ENCODE data around the gene RAB44. TPM values are rescaled to one million over a fixed set of nuclear protein-coding genes. Genes with fewer than 3 reads are reported as not detected.

RAB44 gene
- total and polyA plus RNA-seq, 2 of the 13 experiments (the other 11 are each of a cell fraction or from before 2014, with no cell fraction given), result not detected

DNA sequence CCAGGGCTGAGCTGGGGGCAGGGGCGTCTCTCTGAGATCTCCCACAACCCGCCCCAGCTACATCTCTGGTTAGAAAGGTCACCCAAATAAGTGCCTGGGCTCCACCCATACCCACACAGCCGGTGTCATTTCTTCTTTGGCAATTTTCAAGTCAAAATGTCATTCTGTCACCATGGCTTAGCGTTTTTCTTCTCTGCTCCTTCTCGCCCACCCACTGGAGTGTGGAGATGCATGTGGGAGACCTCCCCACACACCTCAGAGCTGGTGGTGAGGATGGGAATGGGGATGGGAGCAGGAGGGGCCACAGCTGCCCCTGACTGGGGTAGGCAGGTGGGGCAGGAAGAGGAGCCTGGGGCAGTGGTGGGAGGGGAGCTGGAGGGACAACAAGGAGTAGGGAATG, 78.5 kb downstream of the RAB44 start (continued):
- TF ChIP-seq, protein P1, sequence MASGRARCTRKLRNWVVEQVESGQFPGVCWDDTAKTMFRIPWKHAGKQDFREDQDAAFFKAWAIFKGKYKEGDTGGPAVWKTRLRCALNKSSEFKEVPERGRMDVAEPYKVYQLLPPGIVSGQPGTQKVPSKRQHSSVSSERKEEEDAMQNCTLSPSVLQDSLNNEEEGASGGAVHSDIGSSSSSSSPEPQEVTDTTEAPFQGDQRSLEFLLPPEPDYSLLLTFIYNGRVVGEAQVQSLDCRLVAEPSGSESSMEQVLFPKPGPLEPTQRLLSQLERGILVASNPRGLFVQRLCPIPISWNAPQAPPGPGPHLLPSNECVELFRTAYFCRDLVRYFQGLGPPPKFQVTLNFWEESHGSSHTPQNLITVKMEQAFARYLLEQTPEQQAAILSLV (CRISPR knock-in tag; IDR thresholded peaks at IDR 0.05; ENCODE audit: borderline replicate concordance), result no peak

DNA sequence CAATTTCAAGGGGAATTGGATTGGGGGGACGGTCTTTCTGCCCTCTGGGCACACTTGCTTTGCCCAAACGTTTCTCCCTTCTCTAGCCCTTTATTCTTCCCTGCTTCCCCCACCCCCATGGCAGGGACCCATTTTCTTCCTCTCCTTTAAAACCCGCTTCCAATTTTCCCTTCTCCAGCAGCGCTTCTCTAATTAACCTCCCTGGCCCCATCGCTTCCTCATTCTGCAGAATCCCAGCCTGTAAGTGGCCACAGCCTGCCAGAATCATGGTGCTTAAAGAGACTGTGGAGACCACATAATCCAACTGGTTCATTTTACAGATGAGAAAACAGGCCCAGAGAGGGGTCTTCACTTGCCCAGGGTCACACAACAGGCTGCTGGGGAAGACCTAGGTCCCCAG, 80.2 kb downstream of the RAB44 start:
- FAIRE-seq (no peak), DNase-seq (ENCODE audit: low spot score) (no peak), ATAC-seq (no peak)
- no TSS peak for BruUV-seq (replicated peaks)
- H3K79me2 ChIP-seq (ENCODE audit: insufficient read depth, low read length), result no peaks in the 10 kb centered on the region
- no peak overlapping the region for H3K9ac ChIP-seq (ENCODE audit: insufficient read depth, low read depth, low read length)
- no peak overlapping the region for H3K4me2 ChIP-seq (ENCODE audit: low read depth, low read length)
- in situ Hi-C loops (cut with HindIII; ENCODE audit: extremely low pct_ligation_motif_present, low pct_unique_long_range_greater_than_20kb) (loop anchor here (10.0 kb wide), 1 partner anchor 237 kb away; no protein-coding TSS in a partner anchor), intact Hi-C loops (cut with micrococcal nuclease; ENCODE audit: unreplicated experiment) (no loop called here)
- ChIA-PET CTCF (ENCODE audit: low intra/inter-chr PET ratio, low total read pairs) (no interaction called here), POLR2A (no interaction called here)
- no peaks in the 10 kb centered on the region for H3K36me3 ChIP-seq (replicated peaks in 1 of 2; ENCODE audit: control insufficient read depth in 1 of 2, insufficient read depth in 2 of 2, low read length in 2 of 2)
- H3K27ac ChIP-seq (ENCODE audit: extremely low read length, insufficient read depth, low read length), result no peak overlapping the region
- H2AFZ ChIP-seq (ENCODE audit: low read length), result no peak overlapping the region
- no peaks in the 10 kb centered on the region for H3K9me3 ChIP-seq (ENCODE audit: low read length)
- no peaks in the 10 kb centered on the region for H4K20me1 ChIP-seq (ENCODE audit: insufficient read depth, low read length)
- 21% methylated on average over 5 of the region's 5 CpGs for WGBS (ENCODE audit: low lambda C conversion rate)
- peaks cover 12% of the 10 kb centered on the region for H3K4me1 ChIP-seq (ENCODE audit: insufficient read depth, low read length)
- peaks cover 17 to 79% of the 10 kb centered on the region in 2 experiments; a peak in 4 of 5 replicates for H3K27me3 ChIP-seq (ENCODE audit: control insufficient read depth in 1 of 2, insufficient read depth in 2 of 2, low read length in 2 of 2)
- no peak overlapping the region for H3K4me3 ChIP-seq (replicated peaks in 1 of 3; ENCODE audit: insufficient read depth in 1 of 3, low read depth in 2 of 3, low read length in 3 of 3)
- TF ChIP-seq, protein P2, sequence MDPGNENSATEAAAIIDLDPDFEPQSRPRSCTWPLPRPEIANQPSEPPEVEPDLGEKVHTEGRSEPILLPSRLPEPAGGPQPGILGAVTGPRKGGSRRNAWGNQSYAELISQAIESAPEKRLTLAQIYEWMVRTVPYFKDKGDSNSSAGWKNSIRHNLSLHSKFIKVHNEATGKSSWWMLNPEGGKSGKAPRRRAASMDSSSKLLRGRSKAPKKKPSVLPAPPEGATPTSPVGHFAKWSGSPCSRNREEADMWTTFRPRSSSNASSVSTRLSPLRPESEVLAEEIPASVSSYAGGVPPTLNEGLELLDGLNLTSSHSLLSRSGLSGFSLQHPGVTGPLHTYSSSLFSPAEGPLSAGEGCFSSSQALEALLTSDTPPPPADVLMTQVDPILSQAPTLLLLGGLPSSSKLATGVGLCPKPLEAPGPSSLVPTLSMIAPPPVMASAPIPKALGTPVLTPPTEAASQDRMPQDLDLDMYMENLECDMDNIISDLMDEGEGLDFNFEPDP (CRISPR knock-in tag; conservative IDR thresholded peaks at IDR 0.05), result no peak
- TF ChIP-seq GATAD1 (CRISPR knock-in tag; IDR thresholded peaks at IDR 0.05) (no peak), ZBTB7A (CRISPR knock-in tag; IDR thresholded peaks at IDR 0.05) (no peak), ZNF644 (CRISPR knock-in tag; IDR thresholded peaks at IDR 0.05; ENCODE audit: low read depth) (no peak), ASH2L (IDR thresholded peaks at IDR 0.05; ENCODE audit: insufficient read length, low read depth, low read length) (no peak), ZSCAN22 (CRISPR knock-in tag; IDR thresholded peaks at IDR 0.05) (no peak), SMAD9 (CRISPR knock-in tag; IDR thresholded peaks at IDR 0.05) (no peak), NFKB2 (CRISPR knock-in tag; IDR thresholded peaks at IDR 0.05; ENCODE audit: borderline replicate concordance) (no peak), REXO4 (CRISPR knock-in tag; IDR thresholded peaks at IDR 0.05; ENCODE audit: borderline replicate concordance) (no peak), KLF11 (CRISPR knock-in tag; IDR thresholded peaks at IDR 0.05) (no peak)
- TF ChIP-seq, protein P3, sequence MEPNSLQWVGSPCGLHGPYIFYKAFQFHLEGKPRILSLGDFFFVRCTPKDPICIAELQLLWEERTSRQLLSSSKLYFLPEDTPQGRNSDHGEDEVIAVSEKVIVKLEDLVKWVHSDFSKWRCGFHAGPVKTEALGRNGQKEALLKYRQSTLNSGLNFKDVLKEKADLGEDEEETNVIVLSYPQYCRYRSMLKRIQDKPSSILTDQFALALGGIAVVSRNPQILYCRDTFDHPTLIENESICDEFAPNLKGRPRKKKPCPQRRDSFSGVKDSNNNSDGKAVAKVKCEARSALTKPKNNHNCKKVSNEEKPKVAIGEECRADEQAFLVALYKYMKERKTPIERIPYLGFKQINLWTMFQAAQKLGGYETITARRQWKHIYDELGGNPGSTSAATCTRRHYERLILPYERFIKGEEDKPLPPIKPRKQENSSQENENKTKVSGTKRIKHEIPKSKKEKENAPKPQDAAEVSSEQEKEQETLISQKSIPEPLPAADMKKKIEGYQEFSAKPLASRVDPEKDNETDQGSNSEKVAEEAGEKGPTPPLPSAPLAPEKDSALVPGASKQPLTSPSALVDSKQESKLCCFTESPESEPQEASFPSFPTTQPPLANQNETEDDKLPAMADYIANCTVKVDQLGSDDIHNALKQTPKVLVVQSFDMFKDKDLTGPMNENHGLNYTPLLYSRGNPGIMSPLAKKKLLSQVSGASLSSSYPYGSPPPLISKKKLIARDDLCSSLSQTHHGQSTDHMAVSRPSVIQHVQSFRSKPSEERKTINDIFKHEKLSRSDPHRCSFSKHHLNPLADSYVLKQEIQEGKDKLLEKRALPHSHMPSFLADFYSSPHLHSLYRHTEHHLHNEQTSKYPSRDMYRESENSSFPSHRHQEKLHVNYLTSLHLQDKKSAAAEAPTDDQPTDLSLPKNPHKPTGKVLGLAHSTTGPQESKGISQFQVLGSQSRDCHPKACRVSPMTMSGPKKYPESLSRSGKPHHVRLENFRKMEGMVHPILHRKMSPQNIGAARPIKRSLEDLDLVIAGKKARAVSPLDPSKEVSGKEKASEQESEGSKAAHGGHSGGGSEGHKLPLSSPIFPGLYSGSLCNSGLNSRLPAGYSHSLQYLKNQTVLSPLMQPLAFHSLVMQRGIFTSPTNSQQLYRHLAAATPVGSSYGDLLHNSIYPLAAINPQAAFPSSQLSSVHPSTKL (CRISPR knock-in tag; IDR thresholded peaks at IDR 0.05), result no peak
- TF ChIP-seq, protein P4, sequence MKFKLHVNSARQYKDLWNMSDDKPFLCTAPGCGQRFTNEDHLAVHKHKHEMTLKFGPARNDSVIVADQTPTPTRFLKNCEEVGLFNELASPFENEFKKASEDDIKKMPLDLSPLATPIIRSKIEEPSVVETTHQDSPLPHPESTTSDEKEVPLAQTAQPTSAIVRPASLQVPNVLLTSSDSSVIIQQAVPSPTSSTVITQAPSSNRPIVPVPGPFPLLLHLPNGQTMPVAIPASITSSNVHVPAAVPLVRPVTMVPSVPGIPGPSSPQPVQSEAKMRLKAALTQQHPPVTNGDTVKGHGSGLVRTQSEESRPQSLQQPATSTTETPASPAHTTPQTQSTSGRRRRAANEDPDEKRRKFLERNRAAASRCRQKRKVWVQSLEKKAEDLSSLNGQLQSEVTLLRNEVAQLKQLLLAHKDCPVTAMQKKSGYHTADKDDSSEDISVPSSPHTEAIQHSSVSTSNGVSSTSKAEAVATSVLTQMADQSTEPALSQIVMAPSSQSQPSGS (CRISPR knock-in tag; IDR thresholded peaks at IDR 0.05), result no peak
